Activated T-helper 9 cell treated with anti-CD3 and anti-CD28 coated beads, Interleukin-2, amount 50 U/mL, for 16 hours (primary cell): ENCODE results near the gene ESM1.
"Not testable (repeated sequence)": the region's sequence is repeated elsewhere in the genome, so short reads cannot be mapped to it uniquely, and the experiment has no call there.

Experiments used
- DNase-seq: peaks from one replicate; pipeline ENCODE4 v3.0.0-alpha.2; 2020; ENCODE audit warnings: low read depth

The ESM1 gene

GRCh38 chr5:54985301-54986268, at the start of gene ESM1:
TSS of gene ESM1 (minus strand) at chr5:54985593. CDS start at chr5:54985517, 76 bp downstream.
- no peak for DNase-seq

GRCh38 chr5:55033568-55033967, 48.2 kb upstream of the ESM1 start:
- DNase-seq = no peak

- DNase-seq = no peak
Observed at GRCh38 chr5:55031492-55031891, 46.1 kb upstream of the ESM1 start.

- no peak for DNase-seq
Observed at GRCh38 chr5:55030676-55031369, 45.4 kb upstream of the ESM1 start.

- no peak for DNase-seq
Observed at GRCh38 chr5:55030220-55030619, 44.8 kb upstream of the ESM1 start.

GRCh38 chr5:55027595-55027994, 42.2 kb upstream of the ESM1 start:
- DNase-seq = no peak

- DNase-seq = no peak
Observed at GRCh38 chr5:55022450-55022849, 37.1 kb upstream of the ESM1 start.

GRCh38 chr5:55021821-55022220, 36.4 kb upstream of the ESM1 start:
- DNase-seq = no peak

- no peak for DNase-seq
Observed at GRCh38 chr5:55021410-55021809, 36.0 kb upstream of the ESM1 start.

GRCh38 chr5:55010149-55010548, 24.8 kb upstream of the ESM1 start:
- not testable (repeated sequence) for DNase-seq

GRCh38 chr5:55004729-55005128, 19.3 kb upstream of the ESM1 start:
- no peak for DNase-seq

GRCh38 chr5:55003432-55004065, 18.2 kb upstream of the ESM1 start:
- DNase-seq = no peak

- not testable (repeated sequence) for DNase-seq
Observed at GRCh38 chr5:55002166-55002565, 16.8 kb upstream of the ESM1 start.

- no peak for DNase-seq
Observed at GRCh38 chr5:54997081-54997480, 11.7 kb upstream of the ESM1 start.

GRCh38 chr5:54996466-54996865, 11.1 kb upstream of the ESM1 start:
- no peak for DNase-seq

- DNase-seq = no peak
Observed at GRCh38 chr5:54995168-54995567, 9.8 kb upstream of the ESM1 start.

GRCh38 chr5:54994628-54995027, 9.2 kb upstream of the ESM1 start:
- DNase-seq = no peak

- DNase-seq = no peak
Observed at GRCh38 chr5:54993318-54993717, 7.9 kb upstream of the ESM1 start.

GRCh38 chr5:54991416-54991815, 6.0 kb upstream of the ESM1 start:
- no peak for DNase-seq

- DNase-seq = no peak
Observed at GRCh38 chr5:54990841-54991258, 5.5 kb upstream of the ESM1 start.

GRCh38 chr5:54988817-54989216, 3.4 kb upstream of the ESM1 start:
- DNase-seq = no peak

- DNase-seq = no peak
Observed at GRCh38 chr5:54988218-54988617, 2.8 kb upstream of the ESM1 start.

- DNase-seq = no peak
Observed at GRCh38 chr5:54986269-54986654, 869 bp upstream of the ESM1 start.
